K562 (cell line): Measurements from ENCODE around the gene ZNF562. TPM values are rescaled to one million over a fixed set of nuclear protein-coding genes. Genes with fewer than 3 reads are reported as not detected.

Source experiments
- ARID2 ChIP-seq: fragments of 450-650 bp; IDR thresholded peaks from 2 replicates; pipeline ENCODE4 v1.6.1; 2017; ENCODE audit warnings: antibody characterized with exemption, mild to moderate bottlenecking
- GATAD2A ChIP-seq: fragments of 450-650 bp; IDR thresholded peaks from 2 replicates; pipeline ENCODE4 v1.6.1; 2017
- LCOR ChIP-seq: sonication (generic); formaldehyde crosslinking; IDR thresholded peaks from 2 replicates; pipeline ENCODE4 v1.8.0; 2022; ENCODE audit warnings: mild to moderate bottlenecking, missing genetic modification reagents
- ZNF232 ChIP-seq: sonication (generic); formaldehyde crosslinking; IDR thresholded peaks from 2 replicates; pipeline ENCODE4 v1.8.0; 2022; ENCODE audit warnings: mild to moderate bottlenecking, missing genetic modification reagents
- polyA plus RNA-seq, 8 experiments: library from polyadenylated mRNA; depleted of rRNA in 4 of 8; stranded (reverse) in 5 of 8; unstranded in 3 of 8; fragments of >200 nt; fragmentation: Nextera tagmentation in 2 of 8; fragmentation: Illumina TruSeq in 1 of 8; extraction: Ambion mirVana in 2 of 8; extraction: Trizol in 1 of 8; gene quantifications; 2 replicates each; pipeline versions ENCODE4 v1.2.1 to v1.2.3, GENCODE V29; 2011 to 2014; ENCODE audit warnings: inconsistent platforms in 1 of 8, missing spikeins in 1 of 8
- total RNA-seq, 7 experiments: library from RNA; depleted of rRNA in 6 of 7; stranded (reverse); fragments of >200 nt in 6 of 7; fragmentation: Illumina TruSeq in 2 of 7; extraction: Trizol in 2 of 7; gene quantifications; 2 replicates each; pipeline versions ENCODE4 v1.2.1 to v1.2.3, GENCODE V29; 2011 to 2021; ENCODE audit warnings: low replicate concordance in 1 of 7
- TF ChIP-seq, protein P1 (sequence below): sonication (generic); formaldehyde crosslinking; IDR thresholded peaks from 2 replicates; pipeline ENCODE4 v1.8.1; 2022; ENCODE audit warnings: missing genetic modification reagents
- TF ChIP-seq, protein P2 (sequence below): conservative IDR thresholded peaks from 2 replicates; pipeline ENCODE4 v1.6.1; 2011; ENCODE audit warnings: low read depth, mild to moderate bottlenecking, low read length; ENCODE audit not compliant: control insufficient read depth
- TF ChIP-seq, protein P3 (sequence below): sonication (generic); formaldehyde crosslinking; IDR thresholded peaks from 2 replicates; pipeline ENCODE4 v1.8.1; 2023; ENCODE audit warnings: mild to moderate bottlenecking, missing genetic modification reagents

Gene ZNF562
- total and polyA plus RNA-seq, 9 of the 15 experiments (the other 6 are each of a cell fraction or from before 2014, with no cell fraction given): 11.8 to 46.9 (median 20.8) TPM

DNA sequence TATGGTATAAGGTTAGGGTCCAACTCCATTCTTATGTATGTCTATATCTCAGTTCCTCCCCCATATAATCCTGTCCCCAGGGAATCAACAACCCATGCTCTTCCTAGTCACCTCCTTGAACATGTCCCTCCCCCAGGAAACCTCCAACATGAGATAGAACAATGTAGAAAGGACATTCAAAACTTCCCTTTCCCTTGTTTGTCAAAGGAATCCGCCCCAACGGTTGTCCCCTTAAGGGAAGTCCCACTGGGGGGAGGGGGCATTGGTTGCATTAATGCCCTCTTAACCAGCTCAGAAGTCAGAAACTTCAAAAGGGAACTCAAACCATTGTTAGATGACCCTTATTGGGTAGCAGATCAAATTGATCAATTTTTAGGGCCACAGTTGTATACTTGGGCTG lies 47.0 kb downstream of the ZNF562 start (continued):
- TF ChIP-seq, protein P1, sequence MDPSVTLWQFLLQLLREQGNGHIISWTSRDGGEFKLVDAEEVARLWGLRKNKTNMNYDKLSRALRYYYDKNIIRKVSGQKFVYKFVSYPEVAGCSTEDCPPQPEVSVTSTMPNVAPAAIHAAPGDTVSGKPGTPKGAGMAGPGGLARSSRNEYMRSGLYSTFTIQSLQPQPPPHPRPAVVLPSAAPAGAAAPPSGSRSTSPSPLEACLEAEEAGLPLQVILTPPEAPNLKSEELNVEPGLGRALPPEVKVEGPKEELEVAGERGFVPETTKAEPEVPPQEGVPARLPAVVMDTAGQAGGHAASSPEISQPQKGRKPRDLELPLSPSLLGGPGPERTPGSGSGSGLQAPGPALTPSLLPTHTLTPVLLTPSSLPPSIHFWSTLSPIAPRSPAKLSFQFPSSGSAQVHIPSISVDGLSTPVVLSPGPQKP: no peak
- TF ChIP-seq, protein P2, sequence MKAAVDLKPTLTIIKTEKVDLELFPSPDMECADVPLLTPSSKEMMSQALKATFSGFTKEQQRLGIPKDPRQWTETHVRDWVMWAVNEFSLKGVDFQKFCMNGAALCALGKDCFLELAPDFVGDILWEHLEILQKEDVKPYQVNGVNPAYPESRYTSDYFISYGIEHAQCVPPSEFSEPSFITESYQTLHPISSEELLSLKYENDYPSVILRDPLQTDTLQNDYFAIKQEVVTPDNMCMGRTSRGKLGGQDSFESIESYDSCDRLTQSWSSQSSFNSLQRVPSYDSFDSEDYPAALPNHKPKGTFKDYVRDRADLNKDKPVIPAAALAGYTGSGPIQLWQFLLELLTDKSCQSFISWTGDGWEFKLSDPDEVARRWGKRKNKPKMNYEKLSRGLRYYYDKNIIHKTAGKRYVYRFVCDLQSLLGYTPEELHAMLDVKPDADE: no peak
- TF ChIP-seq LCOR (CRISPR knock-in tag) (no peak), GATAD2A (no peak), ARID2 (no peak), ZNF232 (CRISPR knock-in tag) (no peak)
- TF ChIP-seq, protein P3, sequence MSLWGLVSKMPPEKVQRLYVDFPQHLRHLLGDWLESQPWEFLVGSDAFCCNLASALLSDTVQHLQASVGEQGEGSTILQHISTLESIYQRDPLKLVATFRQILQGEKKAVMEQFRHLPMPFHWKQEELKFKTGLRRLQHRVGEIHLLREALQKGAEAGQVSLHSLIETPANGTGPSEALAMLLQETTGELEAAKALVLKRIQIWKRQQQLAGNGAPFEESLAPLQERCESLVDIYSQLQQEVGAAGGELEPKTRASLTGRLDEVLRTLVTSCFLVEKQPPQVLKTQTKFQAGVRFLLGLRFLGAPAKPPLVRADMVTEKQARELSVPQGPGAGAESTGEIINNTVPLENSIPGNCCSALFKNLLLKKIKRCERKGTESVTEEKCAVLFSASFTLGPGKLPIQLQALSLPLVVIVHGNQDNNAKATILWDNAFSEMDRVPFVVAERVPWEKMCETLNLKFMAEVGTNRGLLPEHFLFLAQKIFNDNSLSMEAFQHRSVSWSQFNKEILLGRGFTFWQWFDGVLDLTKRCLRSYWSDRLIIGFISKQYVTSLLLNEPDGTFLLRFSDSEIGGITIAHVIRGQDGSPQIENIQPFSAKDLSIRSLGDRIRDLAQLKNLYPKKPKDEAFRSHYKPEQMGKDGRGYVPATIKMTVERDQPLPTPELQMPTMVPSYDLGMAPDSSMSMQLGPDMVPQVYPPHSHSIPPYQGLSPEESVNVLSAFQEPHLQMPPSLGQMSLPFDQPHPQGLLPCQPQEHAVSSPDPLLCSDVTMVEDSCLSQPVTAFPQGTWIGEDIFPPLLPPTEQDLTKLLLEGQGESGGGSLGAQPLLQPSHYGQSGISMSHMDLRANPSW (CRISPR knock-in tag): no peak
